Femur (tissue), 1 donor: ENCODE results near the gene RELA.
"Not testable (repeated sequence)": the region's sequence is repeated elsewhere in the genome, so short reads cannot be mapped to it uniquely, and the experiment has no call there.

ENCODE experiments used
- DNase-seq: peaks from one replicate; pipeline ENCODE4 v3.0.0-alpha.2; 2017

RELA gene

DNA sequence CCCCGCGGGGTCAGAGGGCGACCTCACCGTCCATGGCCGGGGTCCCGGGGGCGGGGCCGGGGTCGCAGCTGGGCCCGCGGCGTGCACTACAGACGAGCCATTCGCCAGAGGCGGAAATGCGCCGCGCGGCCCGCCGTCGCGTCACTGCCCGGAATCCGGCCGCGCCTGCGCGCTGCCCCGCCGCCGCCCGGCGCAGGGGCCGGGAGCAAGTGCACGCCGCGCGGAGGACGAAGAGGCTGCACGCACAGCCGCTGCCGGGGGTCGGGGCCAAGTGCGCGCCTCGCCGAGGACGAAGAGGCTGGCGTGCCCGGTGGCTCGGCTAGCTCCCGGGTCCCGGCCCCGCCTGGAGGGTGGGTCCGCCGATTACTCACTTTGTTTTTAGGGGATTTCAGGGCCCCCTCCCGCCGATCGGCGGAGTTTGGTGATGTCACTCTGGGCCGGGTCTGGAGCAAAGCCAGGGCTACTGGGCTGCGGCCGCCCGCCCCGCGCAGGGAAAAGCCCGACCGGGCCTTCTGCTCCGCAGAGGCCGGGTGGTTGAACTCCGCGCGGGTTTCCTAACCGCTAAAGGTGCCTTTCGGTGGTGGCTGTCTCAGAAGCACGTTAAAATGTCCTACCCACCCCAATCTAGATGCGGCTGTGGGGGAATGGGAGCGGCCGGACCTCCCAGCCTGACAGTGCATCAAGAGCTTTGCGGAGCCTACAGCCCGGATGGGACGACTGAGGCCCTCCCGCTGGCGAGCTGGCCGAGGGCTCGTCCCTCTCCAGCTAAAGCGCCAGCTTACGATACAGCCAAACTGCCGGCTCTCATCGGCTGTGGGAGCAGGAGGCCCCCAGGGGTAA, at the start of gene RELA:
Gene RELA (minus strand): TSS at position 118 of the 840 bp plus-strand sequence. CDS start 84 bp downstream, at position 34.
- peak; percentile 97 for DNase-seq

DNA sequence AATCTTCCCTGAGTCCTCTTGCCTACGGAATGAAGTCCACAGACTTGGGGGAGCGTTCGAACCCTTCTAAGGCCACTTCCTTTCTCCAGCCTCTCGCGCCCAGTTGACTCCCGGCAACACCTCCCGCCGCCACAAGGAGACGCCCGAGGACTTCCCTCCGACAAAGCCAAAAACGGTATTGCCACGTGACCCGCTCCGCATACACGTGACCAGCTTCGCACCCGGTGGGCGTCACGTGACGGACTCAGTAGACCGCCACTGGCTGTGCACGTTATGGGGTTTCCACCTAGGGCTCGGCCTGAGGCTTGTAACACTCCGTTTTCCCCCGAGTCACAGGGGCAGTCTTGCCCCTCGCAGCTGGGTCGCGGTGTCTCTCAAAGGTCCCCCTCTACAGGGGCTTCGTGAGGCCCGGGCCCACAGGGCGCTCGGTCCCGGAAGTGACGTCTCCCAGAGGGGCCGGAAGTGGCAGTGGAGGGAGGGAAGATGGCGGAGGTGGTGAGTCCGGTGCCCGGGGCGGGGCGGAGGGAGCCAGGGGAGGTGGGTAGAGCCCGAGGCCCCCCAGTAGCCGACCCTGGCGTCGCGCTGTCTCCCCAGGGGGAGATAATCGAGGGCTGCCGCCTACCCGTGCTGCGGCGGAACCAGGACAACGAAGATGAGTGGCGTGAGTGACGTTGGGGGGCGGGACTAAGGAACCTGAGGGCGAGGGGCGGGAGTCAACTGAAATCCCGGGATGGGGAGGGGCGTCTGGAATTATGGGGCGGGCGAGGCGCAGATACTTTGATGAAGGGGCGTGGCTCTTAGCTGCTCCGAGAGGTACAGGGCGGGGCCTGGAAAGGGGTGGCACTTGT, 49.3 kb upstream of the RELA start, which contains the start of gene KAT5:
Gene KAT5 (plus strand): TSS at position 468 of the 848 bp plus-strand sequence. CDS start 16 bp downstream, at position 484.
- DNase-seq, result peak; percentile 99

DNA sequence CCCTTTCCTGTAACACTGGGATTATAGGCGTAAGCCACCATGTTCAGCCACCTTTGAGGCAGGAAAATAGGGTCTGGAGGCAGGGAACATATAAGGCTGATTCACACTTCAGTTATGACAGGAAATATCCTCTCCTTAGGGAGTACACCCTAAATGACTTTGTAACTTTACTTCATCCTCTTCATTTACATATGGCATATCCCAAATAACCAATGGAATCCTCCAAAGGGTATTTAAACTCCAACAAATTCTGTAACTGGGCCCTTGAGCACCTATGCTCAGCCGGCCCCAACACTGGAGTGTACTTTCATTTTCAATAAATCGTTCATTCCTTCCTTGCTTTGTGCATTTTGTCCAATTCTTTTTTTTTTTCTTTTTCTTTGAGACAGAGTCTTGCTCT, 47.7 kb upstream of the RELA start:
- DNase-seq, result no peak

DNA sequence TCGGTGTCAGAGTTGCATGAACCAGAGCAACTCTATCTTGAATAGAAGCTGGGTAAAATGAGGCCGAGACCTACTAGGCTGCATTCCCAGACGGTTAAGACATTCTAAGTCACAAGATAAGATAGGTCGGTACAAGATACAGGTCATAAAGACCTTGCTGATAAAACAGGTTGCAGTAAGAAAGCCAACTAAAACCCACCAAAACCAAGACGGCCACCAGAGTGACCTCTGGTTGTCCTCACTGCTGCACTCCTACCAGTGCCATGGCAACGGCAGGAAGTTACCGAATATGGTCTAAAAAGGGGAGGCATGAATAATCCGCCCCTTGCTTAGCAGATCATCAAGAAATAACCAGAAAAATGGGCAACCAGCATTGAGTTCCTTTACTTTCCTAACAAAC, 46.9 kb upstream of the RELA start:
- no peak for DNase-seq

DNA sequence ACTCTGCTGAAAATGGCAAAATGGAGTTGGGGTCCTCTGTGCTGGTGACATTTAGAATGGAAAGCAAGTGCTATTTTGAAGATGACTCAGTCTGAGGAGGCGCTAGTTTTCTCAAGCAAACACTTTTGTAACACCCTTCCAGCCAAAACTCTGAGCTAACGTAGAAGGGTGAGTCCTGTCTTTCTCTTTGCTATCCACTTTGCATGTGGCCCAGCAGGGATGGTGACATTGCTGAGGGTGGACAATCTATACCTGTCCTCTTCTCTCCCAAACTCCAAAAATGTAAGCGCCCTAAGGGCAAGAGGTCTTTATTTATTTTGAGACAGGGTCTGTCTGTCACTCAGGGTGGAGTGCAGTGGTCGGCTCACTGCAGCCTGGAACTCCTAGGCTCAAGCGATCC, 45.7 kb upstream of the RELA start:
- DNase-seq, result no peak

DNA sequence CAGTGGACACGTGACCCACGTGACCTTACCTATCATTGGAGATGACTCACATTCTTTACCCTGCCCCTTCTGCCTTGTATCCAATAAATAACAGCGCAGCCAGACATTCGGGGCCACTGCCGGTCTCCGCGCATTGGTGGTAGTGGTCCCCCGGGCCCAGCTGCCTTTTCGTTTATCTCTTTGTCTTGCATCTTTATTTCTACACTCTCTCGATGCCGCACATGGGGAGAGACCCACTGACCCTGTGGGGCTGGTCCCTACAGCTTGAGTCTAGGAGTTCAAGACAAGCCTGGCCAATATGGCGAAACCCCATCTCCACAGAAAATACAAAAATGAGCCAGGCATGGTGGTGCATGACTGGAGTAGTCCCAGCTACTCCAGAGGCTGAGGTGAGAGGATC, 44.3 kb upstream of the RELA start:
- DNase-seq, result not testable (repeated sequence)

DNA sequence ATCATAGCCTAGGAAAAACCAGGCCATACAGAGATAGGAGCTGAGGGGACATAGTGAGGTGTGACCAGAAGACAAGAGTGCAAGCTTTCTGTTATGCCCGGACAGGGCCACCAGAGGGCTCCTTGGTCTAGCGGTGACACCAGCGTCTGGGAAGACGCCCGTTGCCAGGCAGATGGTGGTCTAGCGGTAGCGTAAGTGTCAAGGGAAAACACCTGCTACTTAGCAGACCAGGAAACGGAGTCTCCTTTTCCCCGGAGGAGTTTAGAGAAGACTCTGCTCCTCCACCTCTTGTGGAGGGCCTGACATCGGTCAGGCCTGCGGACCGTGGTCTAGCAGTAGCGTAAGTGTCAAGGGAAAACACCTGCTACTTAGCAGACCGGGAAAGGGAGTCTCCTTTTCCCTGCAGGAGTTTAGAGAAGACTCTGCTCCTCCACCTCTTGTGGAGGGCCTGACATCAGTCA, 43.6 kb upstream of the RELA start:
- DNase-seq, result peak; percentile 77

DNA sequence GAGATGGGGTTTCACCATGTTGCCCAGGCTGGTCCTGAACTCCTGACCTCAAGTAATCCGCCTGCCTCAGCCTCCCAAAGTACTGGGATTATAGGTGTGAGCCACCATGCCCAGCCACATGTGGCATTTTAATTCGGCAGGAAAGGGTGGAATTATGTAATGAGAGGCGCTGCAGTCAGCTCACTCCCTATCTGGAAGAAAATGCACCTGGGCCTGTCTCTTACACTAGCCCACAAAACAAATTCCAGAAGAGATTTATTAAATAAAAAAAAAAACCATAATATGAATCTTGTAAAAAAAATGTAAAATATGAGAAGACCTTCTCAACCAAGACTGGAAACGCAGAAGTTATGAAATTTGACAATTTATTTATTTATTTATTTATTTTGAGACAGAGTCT, 41.1 kb upstream of the RELA start:
- DNase-seq, result no peak

DNA sequence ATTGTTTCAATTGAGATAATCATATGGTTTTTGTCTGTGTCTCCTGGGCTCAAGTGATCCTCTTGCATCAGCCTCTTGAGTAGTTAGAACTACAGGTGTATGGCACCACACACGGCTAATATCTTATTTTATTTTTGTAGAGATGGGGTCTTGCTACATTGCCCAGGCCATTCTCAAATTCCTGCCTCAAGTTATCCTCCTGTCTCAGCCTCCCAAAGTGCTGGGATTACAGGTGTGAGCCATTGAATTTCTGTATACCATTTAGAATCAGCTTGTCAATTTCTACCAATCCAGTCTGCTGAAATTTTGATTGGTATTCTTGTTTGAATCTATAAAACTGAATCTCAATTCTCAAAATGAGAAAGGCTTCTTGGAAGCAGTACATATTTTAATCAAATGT, 39.0 kb upstream of the RELA start:
- no peak for DNase-seq

DNA sequence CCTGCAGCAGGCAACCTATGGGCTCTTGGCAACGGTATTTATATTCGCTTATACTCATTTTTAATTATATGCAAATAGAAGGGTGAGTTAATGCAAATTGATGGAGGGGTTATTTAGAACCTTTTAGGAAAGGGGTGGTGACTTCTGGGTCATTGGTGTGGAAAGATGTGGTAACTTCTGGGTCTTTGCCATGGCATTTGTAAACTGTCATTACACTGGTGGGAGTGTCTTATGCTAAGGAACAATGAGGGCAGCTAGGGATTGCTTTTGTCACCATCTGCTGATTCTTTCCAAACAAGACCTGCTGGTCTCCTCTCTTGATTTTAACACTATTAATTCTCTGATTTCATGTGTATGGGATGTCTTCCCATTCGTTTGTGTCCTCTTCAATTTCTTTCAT, 37.7 kb upstream of the RELA start:
- DNase-seq, result no peak

DNA sequence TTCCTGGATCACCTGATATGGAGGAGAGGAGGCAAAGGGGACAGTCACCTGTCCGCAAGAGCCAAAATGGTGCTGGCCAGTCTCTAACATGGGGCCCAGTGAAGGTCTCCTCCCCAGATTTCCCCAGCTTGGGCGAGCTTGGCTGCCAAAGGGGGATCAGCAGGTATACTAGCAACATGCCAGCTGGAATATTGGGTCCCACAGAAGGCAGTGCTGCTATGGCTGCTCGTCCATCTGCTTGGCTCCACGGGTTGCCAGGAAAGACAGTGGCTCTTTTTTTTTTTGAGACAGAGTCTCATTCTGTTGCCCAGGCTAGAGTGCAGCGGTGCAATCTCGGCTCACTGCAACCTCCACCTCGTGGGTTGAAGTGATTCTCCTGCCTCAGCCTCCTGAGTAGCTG, 36.6 kb upstream of the RELA start:
- no peak for DNase-seq

DNA sequence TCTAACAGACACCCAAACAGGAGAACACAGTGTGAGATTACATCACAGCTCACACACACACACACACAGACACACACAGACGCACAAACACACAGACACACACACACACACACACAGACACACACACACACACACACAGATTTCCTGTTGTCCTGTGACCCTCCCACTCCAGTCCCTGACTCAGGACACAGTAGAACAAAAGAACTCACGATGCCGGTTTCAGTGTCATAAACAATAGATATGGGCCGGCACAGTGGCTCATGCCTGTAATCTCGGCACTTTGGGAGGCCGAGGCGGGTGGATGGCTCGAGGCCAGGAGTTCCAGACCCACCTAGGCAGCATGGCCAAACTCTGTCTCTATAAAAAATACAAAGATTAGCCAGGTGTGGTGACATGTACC, 35.5 kb upstream of the RELA start:
- no peak for DNase-seq

DNA sequence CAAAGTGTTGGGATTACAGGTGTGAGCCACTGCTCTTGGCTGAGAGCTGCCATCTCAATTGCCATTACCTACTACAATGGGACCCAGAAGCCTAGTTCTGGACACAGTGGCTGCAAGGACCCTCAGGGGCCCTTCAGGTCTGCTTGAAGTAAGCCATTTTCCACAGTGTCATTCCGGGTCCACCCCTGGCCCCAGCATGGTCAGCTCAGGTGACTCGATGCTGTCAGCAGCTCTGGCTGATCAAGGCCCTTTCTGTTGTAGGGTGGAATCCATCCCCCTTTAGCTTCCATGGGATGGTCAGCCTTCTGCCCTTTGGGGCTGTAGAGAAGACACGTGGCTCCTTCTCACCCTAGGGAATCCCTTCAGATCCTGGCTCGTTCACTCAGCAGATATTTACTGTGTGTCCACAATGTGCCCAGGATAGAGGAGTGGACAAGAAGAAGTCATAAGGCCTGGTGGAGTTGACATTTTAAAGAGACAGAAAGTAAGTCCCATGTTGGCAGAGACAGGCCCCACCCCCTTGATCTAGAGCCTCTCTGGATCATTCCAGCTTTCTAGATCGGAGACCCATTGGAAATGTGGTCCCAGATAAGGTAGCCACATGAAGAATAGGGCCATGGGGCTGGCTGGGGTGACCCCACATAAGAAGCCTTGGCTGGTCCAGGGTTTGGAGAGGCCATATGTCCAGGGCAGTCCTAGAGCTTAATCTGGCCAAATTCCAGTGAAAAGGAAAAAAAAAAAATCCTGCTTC, 34.3 kb upstream of the RELA start:
- no peak for DNase-seq

DNA sequence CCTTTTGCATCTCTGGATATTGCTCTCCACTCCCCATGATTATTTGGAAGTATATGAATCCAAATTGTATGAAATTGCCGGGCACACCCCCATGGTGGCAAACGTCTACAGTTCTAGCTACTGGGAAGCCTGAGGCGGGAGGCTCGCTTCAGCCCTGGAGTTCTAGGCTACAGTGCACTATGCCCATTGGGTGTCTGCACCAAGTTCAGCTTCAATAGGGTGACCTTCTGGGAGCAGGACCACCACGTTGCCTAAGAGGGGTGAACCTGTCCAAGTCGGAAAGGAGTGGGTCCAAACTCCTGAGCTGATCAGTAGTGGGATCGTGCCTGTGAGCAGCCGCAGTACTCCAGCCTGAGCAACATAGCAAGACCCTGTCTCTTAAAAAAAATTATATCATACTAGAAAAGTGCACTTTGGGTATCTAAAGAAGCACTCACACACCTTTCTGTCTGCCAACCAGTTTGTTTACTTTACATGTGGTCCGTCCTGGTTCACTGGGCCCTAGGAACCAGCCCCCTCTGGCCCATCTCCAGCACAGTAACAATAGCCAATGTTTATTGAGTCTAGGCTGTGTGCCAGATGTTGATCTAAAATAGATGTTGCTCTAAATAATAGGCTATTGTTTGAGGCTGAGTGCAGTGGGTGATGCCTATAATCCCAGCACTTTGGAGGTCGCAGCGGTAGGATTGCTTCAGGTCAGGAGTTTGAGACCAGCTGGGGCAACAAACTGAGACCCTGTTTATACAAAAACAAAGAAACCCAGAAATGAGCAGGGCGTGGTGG, 32.9 kb upstream of the RELA start:
- no peak for DNase-seq

DNA sequence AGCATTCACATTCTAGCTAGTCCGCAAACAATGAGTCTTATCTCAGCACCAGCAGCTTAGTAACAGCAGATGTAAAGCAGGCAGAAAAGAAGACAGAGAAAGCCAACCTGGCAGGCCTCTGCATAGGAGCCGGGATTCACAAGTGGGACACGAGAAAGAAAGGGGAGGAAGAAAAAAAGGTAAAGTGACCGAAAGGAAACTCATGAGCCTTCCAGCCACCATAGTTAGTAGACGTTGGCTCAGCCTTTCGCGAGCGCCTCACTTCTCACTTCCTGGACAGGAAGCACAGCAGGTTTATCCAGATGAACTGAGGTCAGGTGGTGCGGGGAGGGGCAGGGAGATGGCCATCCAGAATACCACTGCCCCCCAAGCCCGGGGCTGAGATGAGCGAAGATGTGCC, 29.7 kb upstream of the RELA start:
- no peak for DNase-seq

DNA sequence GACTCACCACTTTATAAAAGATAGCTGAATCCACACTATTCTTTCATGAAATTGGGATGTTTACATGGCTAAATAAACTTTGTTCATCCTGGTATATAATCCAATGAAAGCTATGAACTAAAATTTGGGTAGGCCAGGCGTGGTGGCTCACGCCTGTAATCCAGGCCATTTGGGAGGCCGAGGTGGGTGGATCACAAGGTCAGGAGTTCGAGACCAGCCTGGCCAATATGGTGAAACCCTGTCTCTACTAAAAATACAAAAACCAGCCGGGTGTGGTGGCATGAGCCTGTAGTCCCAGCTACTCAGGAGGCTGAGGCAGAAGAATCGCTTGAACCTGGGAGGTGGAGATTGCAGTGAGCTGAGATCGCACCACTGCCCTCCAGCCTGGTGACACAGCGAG, 29.1 kb upstream of the RELA start:
- not testable (repeated sequence) for DNase-seq

DNA sequence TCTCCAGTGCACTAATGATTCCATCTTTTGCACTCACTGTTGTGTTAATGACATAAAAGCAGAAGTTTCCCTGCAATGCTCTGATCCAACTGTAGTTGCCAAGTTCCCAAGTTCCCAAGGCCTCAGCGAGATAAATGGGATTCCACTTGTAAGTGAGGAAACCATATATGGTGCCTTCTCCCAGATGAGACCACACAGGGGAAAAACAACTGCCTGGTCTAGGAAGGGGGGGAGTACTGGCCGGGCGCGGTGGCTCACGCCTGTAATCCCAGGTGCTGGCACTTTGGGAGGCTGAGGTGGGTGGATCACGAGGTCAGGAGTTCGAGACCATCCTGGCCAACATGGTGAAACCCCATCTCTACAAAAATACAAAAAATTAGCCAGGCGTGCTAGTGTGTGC, 23.3 kb upstream of the RELA start:
- DNase-seq, result no peak

DNA sequence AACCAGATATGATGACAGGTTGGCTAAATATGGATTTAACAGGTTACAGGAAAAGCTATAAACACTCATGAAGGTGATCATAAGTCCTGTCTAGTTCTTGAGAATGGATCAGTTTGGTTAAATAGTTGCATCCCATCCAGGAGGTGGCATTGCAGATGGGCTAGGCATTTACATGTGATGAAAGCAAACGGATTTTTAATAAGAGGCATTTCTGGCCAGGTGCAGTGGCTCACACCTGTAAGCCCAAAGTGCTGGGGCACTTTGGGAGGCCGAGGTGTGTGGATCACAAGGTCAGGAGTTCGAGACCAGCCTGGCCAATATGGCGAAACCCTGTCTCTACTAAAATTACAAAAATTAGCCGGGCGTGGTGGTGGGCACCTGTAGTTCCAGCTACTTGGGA, 20.8 kb upstream of the RELA start:
- not testable (repeated sequence) for DNase-seq

DNA sequence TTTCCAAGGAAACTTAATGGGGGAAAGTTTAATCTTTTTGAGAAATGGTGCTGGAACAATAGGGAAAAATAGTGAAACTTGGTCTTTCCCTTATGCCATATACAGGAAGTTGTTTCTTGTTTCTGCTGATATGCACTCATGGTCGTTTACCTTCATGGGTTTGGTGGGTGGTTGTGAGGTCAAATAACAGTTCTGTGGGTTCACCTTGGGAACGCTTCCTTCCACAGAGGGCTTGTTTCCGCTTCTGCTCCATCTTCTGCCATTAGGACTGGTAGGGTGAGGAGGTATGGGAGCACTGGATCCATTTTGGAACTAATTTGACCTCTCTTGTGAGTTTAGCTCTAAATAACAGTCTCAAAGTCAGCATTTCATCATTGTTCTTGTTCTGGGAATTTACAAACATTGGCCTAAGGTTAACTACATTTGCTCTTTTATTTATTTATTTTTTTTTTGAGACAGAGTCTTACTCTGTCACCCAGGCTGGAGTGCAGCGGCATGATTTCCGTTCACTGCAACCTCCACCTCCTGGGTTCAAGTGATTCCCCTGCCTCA, 17.6 kb upstream of the RELA start:
- DNase-seq, result no peak

DNA sequence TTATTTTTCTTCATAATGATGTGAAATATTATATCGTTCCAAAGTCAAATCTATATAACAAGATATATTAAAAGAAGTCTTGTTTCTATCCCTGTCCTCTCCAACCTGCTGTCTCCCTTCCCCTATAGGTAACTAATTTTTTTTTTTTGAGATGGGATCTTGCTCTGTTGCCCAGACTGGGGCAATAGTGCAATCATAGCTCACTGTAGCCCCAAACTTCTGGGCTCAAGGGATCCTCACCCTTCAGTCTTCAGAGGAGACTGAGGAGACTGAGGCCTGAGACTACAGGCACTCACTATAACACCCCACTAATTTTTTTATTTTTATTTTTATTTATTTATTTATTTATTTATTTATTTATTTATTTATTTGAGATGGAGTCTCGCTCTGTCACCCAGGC, 10.3 kb upstream of the RELA start:
- no peak for DNase-seq

DNA sequence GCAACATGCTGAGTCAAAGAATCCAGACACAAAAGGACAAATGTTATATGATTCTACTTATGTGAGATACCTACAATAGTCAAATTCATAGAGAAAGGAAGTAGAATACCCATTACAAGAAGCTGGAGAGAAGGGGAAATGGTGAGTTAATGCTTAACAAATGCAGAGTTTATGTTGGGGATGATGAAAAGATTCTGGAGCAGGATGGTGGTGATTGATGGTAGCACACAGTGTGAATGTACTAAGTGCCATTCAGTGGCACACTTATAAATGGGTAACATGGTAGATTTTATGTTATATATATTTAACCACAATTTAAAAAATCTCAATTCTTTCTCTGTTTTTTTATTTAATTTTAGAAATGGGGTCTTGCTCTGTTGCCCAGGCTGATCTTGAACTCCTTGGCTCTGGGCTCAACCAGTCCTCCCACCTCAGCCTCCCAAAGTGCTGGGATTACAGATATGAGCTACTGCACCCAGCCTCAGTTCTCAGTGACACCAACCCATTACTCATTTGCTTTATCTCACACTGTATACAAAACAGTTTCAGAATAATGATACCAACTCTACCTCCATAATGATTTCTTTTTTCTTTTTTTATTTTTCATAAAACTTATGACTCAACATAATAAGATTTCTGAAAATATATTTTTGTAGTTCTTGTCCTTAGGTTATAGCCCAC, 9.6 kb upstream of the RELA start:
- DNase-seq, result no peak
